ENCODE results near the gene CD79B. TPM values are rescaled to one million over a fixed set of nuclear protein-coding genes. Genes with fewer than 3 reads are reported as not detected.

The CD79B gene
- total and polyA plus RNA-seq, 10 of the 15 experiments (the other 5 are each of a cell fraction or from before 2014, with no cell fraction given), result 17.5 to 148 (median 79.1) TPM

DNA sequence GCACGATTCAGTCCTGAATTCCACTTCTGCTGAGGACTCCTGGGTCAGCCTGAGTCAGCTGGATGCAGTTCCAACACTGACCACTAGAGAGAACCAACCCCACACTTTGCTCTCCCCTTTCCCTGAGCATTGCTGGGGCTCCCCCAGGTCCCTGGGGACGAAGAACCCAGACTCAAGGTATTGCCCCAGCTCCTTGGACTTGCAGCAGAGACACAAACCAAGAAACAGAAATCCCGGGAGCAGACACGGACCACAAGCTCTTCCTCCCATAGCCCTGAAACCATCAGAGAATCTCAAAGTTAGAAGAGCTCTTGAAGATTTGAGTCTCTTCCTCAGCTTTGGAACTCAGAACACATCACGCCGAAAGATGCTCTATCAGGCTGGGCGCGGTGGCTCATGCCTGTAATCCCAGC lies 12.8 kb downstream of the CD79B start (continued):
- TF ChIP-seq IRF3 (IDR thresholded peaks at IDR 0.05) (no peak), NR2F1 (conservative IDR thresholded peaks at IDR 0.05) (0 out of 2 replicates have a peak, but pooled peaks have one; percentile 24), RB1 (IDR thresholded peaks at IDR 0.05; ENCODE audit: borderline replicate concordance) (peak; percentile 95; the same call in 1 of the 2 replicates), SMC3 (IDR thresholded peaks at IDR 0.05; ENCODE audit: borderline replicate concordance, low read length) (peak; percentile 91), NBN (IDR thresholded peaks at IDR 0.05) (peak; percentile 58; the same call in 1 of the 2 replicates), JUND (IDR thresholded peaks at IDR 0.05; ENCODE audit: low read depth, low read length) (no peak), HDAC6 (IDR thresholded peaks at IDR 0.05; ENCODE audit: unreplicated experiment) (no peak), IKZF2 (IDR thresholded peaks at IDR 0.05) (peak; percentile 48 to 56; a peak in 2 of 4 replicates), EP300 (IDR thresholded peaks at IDR 0.05; ENCODE audit: borderline replicate concordance in 1 of 2, control insufficient read depth in 1 of 2, low read depth in 2 of 2, low read length in 2 of 2) (no peak), FOS (IDR thresholded peaks at IDR 0.05; ENCODE audit: borderline replicate concordance, extremely low read depth, insufficient read length) (no peak), ZNF217 (IDR thresholded peaks at IDR 0.05) (no peak), SRF (IDR thresholded peaks at IDR 0.05; ENCODE audit: low read depth in 2 of 2, low read length in 2 of 2) (no peak), JUNB (IDR thresholded peaks at IDR 0.05) (no peak)
- TF ChIP-seq, protein P1, sequence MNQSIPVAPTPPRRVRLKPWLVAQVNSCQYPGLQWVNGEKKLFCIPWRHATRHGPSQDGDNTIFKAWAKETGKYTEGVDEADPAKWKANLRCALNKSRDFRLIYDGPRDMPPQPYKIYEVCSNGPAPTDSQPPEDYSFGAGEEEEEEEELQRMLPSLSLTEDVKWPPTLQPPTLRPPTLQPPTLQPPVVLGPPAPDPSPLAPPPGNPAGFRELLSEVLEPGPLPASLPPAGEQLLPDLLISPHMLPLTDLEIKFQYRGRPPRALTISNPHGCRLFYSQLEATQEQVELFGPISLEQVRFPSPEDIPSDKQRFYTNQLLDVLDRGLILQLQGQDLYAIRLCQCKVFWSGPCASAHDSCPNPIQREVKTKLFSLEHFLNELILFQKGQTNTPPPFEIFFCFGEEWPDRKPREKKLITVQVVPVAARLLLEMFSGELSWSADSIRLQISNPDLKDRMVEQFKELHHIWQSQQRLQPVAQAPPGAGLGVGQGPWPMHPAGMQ (IDR thresholded peaks at IDR 0.05; ENCODE audit: borderline replicate concordance), result no peak
- TF ChIP-seq, protein P2, sequence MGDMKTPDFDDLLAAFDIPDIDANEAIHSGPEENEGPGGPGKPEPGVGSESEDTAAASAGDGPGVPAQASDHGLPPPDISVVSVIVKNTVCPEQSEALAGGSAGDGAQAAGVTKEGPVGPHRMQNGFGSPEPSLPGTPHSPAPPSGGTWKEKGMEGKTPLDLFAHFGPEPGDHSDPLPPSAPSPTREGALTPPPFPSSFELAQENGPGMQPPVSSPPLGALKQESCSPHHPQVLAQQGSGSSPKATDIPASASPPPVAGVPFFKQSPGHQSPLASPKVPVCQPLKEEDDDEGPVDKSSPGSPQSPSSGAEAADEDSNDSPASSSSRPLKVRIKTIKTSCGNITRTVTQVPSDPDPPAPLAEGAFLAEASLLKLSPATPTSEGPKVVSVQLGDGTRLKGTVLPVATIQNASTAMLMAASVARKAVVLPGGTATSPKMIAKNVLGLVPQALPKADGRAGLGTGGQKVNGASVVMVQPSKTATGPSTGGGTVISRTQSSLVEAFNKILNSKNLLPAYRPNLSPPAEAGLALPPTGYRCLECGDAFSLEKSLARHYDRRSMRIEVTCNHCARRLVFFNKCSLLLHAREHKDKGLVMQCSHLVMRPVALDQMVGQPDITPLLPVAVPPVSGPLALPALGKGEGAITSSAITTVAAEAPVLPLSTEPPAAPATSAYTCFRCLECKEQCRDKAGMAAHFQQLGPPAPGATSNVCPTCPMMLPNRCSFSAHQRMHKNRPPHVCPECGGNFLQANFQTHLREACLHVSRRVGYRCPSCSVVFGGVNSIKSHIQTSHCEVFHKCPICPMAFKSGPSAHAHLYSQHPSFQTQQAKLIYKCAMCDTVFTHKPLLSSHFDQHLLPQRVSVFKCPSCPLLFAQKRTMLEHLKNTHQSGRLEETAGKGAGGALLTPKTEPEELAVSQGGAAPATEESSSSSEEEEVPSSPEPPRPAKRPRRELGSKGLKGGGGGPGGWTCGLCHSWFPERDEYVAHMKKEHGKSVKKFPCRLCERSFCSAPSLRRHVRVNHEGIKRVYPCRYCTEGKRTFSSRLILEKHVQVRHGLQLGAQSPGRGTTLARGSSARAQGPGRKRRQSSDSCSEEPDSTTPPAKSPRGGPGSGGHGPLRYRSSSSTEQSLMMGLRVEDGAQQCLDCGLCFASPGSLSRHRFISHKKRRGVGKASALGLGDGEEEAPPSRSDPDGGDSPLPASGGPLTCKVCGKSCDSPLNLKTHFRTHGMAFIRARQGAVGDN (IDR thresholded peaks at IDR 0.05), result no peak
- TF ChIP-seq, protein P3, sequence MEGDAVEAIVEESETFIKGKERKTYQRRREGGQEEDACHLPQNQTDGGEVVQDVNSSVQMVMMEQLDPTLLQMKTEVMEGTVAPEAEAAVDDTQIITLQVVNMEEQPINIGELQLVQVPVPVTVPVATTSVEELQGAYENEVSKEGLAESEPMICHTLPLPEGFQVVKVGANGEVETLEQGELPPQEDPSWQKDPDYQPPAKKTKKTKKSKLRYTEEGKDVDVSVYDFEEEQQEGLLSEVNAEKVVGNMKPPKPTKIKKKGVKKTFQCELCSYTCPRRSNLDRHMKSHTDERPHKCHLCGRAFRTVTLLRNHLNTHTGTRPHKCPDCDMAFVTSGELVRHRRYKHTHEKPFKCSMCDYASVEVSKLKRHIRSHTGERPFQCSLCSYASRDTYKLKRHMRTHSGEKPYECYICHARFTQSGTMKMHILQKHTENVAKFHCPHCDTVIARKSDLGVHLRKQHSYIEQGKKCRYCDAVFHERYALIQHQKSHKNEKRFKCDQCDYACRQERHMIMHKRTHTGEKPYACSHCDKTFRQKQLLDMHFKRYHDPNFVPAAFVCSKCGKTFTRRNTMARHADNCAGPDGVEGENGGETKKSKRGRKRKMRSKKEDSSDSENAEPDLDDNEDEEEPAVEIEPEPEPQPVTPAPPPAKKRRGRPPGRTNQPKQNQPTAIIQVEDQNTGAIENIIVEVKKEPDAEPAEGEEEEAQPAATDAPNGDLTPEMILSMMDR (IDR thresholded peaks at IDR 0.05 in 2 of 3, conservative IDR thresholded peaks at IDR 0.05 in 1 of 3; ENCODE audit: control insufficient read depth in 2 of 3, extremely low read depth in 1 of 3, insufficient read depth in 1 of 3, low read depth in 3 of 3, low read length in 3 of 3), result peak; percentile 92 to 97 (median 94)

All from GM12878 (cell line).